NCI-H1694 treated with DMSO at 0.1 percent for 48 hours (cell line): ENCODE results near the gene GCNT4.

Source experiments
- DNase-seq: peaks from one replicate; lab custom pipeline; 2025; lab: John Stamatoyannopoulos, UW

Gene GCNT4

DNA sequence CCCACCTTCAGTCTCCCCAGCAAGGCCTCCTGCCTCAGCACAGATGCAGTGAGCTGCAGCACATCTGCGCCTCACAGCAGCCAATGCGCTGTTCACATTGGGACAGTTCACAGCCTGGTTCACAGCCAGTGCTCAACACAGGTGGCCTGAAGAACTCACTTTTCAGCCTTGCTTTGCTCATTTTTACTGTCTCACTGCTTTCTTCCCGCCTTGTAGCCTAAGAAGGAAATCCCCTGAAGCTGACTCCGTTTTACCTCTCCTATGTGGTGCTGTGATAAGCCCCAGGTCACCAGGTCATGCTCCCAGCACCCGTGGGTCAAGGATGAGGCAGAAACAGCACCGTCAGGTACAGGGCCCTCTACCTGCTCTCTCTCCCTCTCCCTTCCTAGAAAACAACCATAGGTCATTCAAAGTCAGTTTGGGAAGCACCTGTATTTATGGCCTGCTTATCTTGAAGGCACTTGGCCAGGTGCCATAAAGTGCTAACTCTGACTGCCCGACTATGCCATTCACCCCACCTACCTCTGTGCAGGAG is 1.1 kb downstream of the GCNT4 start:
- no peak for DNase-seq

- no peak for DNase-seq
These were observed 1.9 kb downstream of the GCNT4 start for GRCh38 chr5:75050415-75050814.

DNA sequence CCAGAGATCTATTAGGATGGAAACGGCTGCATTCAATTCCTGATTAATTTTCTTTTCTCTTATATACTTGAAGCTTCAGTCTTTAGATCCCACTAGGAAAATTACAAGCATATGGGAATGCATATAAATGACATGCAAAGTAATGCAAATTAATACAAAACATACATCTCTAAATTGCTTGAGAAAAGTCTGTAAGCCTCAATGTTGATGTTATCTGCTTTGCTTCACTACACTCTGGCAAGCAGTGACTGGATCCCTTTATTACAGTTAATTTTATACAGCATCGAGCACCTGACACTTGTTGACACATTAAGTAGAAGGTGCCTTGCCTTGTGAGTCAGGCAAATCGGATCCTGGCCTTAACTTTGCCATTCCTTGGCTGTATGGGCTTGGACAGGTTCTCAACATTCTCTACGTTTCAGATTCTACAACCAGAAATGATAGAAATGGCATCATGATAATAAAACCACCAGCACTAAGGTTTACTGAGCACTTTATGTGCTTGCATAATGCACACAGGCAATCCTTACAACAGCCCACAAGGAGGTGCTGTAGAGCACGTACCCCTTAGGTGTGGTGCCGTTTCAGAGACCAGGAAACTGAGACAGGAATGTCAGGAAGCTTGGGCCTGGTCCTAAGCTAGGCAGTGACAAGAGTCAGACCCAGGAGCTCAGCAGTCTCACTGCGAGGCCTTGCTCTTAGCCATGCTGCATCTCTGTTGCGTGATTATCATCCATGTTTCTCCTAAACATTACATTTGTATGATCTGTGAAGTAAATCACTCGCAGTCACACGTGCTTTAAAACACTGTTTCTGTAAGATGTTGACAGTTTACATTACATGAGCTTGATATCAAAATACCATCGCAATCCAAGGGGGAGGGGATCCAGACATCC is 2.7 kb downstream of the GCNT4 start:
- DNase-seq = peak; percentile 33

- DNase-seq = no peak
These were observed 3.9 kb downstream of the GCNT4 start for GRCh38 chr5:75048457-75048953.

DNA sequence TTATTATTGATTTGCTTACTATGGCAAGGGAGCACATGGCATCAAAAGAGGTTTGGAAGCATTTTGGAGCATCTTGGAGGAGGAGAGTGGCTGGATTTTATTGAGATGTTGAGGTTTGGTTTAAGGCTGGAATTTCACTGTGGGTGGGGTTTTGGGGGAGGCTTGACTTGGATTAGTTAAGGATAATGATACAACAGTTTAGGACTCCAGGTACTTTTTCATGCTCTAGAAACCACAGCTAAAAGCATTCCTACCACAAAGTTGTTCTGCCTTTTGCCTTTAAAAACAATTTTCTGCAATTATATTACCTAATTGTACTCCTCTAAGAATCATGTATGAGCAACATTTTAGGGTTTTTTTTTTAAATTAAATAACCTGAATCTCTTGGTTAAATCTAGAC is 5.0 kb downstream of the GCNT4 start:
- DNase-seq = no peak

GRCh38 chr5:75046366-75047142 is 5.8 kb downstream of the GCNT4 start:
- no peak for DNase-seq

- no peak for DNase-seq
These were observed 7.3 kb downstream of the GCNT4 start for GRCh38 chr5:75045071-75045470.

- no peak for DNase-seq
These were observed 8.0 kb downstream of the GCNT4 start for GRCh38 chr5:75044406-75044805.

DNA sequence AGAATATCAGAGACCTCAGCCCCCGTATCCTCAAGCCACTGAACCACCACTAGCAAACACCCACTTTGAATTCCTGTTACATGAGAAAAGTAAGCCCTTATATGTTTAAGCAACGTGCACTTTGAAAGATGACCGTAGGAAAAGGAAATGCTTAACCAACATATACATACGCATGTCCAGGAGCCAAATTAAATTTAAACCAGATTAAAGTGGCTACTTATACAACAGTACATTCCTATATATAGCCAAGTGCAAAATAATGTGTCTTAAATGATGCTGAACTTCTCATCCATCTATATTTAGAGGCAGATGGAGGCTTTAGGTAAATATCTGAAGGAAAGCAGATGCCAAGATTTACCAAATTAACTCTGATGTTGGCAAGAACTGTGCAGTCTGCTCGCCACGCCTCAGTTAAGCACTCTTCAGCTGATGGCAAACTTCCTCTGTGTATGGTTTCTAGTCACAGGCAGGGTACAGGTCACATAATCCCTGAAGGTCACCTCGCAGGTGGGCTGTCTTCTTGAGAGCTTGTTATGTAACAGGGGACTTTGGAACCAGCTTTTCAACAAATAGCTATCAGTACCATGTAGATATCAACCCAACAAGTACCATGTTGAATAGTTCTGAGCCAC is 8.6 kb downstream of the GCNT4 start:
- DNase-seq = no peak

- DNase-seq = no peak
These were observed 9.8 kb downstream of the GCNT4 start for GRCh38 chr5:75042522-75042921.

GRCh38 chr5:75040973-75041372 is 11.4 kb downstream of the GCNT4 start:
- no peak for DNase-seq

GRCh38 chr5:75037106-75037505 is 15.3 kb downstream of the GCNT4 start:
- no peak for DNase-seq

- no peak for DNase-seq
These were observed 18.1 kb downstream of the GCNT4 start for GRCh38 chr5:75034137-75034739.

DNA sequence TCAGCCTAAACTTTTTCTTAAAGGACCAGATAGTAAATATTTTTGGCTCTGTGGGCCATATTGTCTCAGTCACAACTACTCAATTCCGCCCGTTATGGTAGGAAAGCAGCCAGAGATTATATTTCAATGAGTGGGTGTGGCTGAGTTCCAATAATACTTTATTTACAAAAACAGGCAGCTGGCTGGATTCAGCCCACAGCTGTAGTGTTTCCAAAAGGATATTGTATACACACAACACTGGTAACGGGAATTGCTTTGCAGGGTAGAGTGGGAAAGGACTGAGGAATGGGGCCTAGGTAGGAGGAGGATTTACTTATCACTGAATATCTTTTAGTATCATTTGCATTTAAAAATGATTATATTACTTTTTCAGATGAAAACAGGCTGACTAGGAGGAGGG is 21.0 kb downstream of the GCNT4 start:
- no peak for DNase-seq

DNA sequence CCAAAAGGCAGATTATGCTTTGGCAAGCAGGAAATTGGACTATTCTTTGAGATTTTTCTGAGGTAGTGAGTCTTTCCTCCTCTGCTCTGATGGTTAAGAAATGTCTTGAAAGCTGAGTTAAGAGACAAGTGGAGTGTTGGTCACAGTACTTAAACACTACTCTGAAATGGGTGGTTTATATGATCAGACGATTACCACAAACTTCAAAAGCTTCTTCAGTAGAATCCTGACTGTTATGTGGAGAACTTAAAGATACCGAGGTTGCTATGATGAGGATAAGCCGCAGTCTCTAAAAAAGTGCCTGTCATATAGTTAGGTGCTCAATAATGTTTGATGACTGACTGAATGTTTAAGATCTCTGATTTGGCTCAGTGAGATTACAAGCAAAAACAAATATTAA is 24.3 kb downstream of the GCNT4 start:
- no peak for DNase-seq

- no peak for DNase-seq
These were observed 28.8 kb downstream of the GCNT4 start for GRCh38 chr5:75023368-75024159.

GRCh38 chr5:75021800-75022199 is 30.6 kb downstream of the GCNT4 start:
- DNase-seq = no peak

DNA sequence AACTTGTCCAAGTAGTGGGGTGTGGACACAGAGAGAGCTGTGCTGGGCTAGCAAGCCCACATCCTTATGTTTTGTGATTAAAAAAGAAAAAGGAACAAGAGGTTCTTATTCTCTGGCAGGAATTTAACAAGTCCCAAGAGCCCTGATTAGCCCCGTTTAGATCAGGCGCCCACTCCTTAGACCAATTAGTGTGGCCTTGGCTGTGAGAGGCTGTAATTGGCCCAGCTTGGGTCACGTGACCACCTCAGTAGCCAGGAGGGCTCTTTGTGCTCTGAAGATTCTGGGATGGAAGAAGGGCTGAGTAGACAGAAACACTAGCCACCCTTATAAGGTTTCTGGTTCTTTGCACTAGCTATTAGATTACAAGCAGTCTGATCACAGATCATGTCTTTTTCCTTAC is 31.1 kb downstream of the GCNT4 start:
- DNase-seq = no peak

DNA sequence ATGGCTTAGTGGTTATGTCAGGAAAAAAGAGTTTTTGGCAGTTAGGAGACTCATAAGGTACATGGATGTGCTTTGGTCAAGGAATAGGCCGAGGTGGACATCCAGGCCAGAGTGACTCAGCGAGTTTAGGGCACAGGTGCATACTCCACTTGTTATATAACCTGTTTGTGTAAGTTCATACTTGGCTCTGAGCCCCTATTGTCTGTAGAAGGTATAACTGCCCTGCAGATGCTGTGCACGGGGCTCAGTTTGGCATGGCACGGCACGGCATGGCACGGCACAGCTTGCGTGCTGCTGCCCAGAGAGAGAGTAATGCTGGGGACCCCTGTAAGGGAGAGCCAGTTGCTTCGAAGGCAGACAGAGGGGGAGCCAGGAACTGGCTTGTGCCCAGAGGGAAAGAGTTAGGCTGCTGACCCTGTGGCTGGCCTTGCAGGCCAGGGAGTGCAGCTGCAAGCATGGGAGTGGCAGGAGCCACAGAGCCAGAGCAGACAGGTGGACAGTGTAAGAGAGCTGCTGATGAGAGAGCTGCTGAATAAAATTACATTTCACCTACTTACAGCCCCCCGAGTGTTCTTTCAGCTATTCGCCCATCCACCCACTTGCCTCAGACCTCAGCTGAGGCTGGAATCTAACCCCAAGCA is 32.2 kb downstream of the GCNT4 start:
- no peak for DNase-seq

DNA sequence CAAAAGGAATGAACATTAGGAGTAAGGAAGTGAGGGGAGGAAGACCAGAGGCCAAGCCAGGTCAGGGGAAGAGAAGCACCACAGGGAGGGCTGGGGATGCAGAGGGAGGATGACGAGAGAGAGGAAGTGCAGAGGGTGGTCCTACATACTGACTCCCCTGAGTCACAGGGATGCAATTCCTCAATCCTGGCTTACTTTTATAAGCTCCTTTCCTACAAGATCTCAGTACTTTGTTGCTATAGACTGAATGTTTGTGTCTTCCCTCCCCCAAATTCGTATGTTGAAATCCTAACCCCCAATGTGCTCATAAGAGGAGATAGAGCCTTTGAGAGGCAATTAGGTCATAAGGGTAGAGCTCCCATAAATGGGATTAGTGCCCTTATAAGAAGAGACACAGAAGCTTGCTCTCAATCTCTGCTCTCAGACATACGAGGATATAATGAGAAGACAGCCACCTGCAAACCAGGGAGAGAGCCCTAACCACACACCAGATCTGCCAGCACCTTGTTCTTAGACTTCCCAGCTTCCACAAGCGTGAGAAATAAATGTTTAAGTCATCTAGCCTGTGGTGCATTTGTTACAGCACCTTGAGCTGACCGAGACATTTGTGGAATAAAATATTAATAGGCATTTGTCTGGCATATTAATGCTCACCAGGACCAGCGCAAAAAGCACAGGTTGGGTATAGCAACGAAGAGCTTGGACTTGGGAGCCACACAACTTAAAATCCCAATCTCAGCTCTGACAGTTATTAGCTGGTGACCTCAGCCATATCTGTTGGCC is 33.4 kb downstream of the GCNT4 start:
- DNase-seq = no peak
